Gastroesophageal sphincter (tissue), 4 donors: Measurements from ENCODE around the gene UBE2J2. TPM values are rescaled to one million over a fixed set of nuclear protein-coding genes. Genes with fewer than 3 reads are reported as not detected.

Source experiments
- ATAC-seq: fragments of 150-250 bp; one replicate; pipeline ENCODE4 v1.9.1; 2016; ENCODE audit warnings: mild to moderate bottlenecking, moderate library complexity
- H3K27ac ChIP-seq, 4 donors: fragments of 200-600 bp; sonication (generic) in 3 of 4; 1 replicate in 3 of 4; 2 replicates in 1 of 4; pipeline ENCODE4 v1.5.1; 2016 to 2019
- H3K27me3 ChIP-seq: fragments of 200-600 bp; sonication (generic); one replicate; pipeline ENCODE4 v1.5.1; 2019
- H3K36me3 ChIP-seq, 2 donors: fragments of 200-600 bp; sonication (generic); one replicate each; pipeline ENCODE4 v1.5.1; 2019; ENCODE audit warnings: control low read depth in 1 of 2
- H3K4me1 ChIP-seq, 3 donors: fragments of 200-600 bp; sonication (generic); 1 replicate in 2 of 3; 2 replicates in 1 of 3; pipeline ENCODE4 v1.5.1; 2016 to 2019; ENCODE audit warnings: control low read depth in 2 of 3
- H3K4me3 ChIP-seq, 2 donors: fragments of 200-600 bp; sonication (generic); one replicate each; pipeline ENCODE4 v1.5.1; 2019; ENCODE audit warnings: mild to moderate bottlenecking in 1 of 2, moderate library complexity in 1 of 2
- H3K9me3 ChIP-seq, 3 donors: fragments of 200-600 bp; sonication (generic); one replicate each; pipeline ENCODE4 v1.5.1; 2017 to 2019; ENCODE audit warnings: control low read depth in 2 of 3
- EP300 ChIP-seq: sonication (generic); formaldehyde crosslinking; IDR thresholded peaks from one replicate; pipeline ENCODE4 v1.6.1; 2017; ENCODE audit warnings: antibody characterized with exemption, mild to moderate bottlenecking
- POLR2A ChIP-seq, 2 donors: fragments of 450-650 bp; IDR thresholded peaks; one replicate each; pipeline ENCODE4 v1.6.1; 2017; ENCODE audit warnings: antibody characterized with exemption in 2 of 2, mild to moderate bottlenecking in 2 of 2, moderate library complexity in 1 of 2
- POLR2AphosphoS5 ChIP-seq: sonication (generic); formaldehyde crosslinking; IDR thresholded peaks from one replicate; pipeline ENCODE4 v1.6.1; 2017; ENCODE audit warnings: antibody characterized with exemption
- WGBS, 2 donors: methylation state at CpG; one replicate each; pipeline ENCODE4 v1.1.5; 2018; ENCODE audit warnings: low coverage in 1 of 2; 5-methylcytosine and 5-hydroxymethylcytosine counted together
- total RNA-seq, 4 donors: library from RNA; depleted of rRNA; stranded (reverse); fragments of >200 nt; gene quantifications; one replicate each; pipeline ENCODE4 v1.1.0, GENCODE V29; 2016
- TF ChIP-seq, protein P1 (sequence below), 4 experiments: fragments of 200-600 bp in 2 of 4; fragments of 450-650 bp in 2 of 4; sonication (generic) in 1 of 4; IDR thresholded peaks; one replicate each; pipeline ENCODE4 v1.5.1; 2017 to 2019; ENCODE audit warnings: antibody characterized with exemption in 4 of 4, mild to moderate bottlenecking in 2 of 4, moderate library complexity in 2 of 4

UBE2J2 gene
- total RNA-seq, 4 donors from 2014 or later, result 28.1 to 47.0 (median 37.9) TPM

DNA sequence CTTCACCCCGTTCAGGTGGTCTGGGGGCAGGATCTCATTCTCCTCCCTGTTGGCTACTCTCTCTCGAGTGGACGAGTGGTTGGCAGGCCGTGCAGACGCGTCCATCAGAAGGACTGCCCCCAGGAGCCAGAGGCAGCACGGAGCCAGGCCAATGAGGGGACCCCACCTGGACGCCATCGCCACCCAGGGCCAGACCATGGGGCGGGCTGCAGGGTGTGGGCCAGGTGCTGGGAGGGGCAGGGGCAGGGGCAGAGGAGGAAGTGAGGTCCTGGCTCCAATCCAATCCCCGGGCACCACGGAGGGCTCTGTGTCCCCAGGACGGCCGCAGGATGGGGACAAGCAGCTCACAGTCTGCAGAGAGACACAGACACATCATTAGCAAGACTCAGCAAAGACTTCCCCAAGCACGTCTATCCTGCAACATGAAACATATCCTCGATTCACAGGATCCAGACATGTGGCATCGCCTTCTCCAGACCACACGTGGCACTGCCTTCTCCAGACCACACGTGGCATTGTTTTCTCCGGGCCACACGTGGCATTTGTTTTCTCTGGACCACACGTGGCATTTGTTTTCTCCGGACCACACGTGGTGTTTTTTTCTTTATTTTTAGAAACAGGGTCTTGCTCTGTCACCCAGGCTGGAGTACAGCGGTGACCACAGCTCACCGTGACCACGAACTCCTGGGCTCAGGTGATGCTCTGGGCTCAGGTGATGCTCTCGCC lies 44.9 kb downstream of the UBE2J2 start:
- H3K4me1 ChIP-seq, result peaks cover 0 to 70% (median 23%) of the 10 kb centered on the region in 3 donors
- H3K36me3 ChIP-seq, result peaks cover 0 to 61% of the 10 kb centered on the region in 2 donors
- H3K9me3 ChIP-seq, result peaks cover 0 to 4% (median 0%) of the 10 kb centered on the region in 3 donors
- no peaks in the 10 kb centered on the region for H3K27me3 ChIP-seq
- H3K4me3 ChIP-seq, result no peak overlapping the region
- no peak for ATAC-seq
- 67 to 86% methylated on average over 3 to 11 of the region's 28 CpGs for WGBS, 2 donors
- H3K27ac ChIP-seq, result no peak overlapping the region
- TF ChIP-seq, protein P1, sequence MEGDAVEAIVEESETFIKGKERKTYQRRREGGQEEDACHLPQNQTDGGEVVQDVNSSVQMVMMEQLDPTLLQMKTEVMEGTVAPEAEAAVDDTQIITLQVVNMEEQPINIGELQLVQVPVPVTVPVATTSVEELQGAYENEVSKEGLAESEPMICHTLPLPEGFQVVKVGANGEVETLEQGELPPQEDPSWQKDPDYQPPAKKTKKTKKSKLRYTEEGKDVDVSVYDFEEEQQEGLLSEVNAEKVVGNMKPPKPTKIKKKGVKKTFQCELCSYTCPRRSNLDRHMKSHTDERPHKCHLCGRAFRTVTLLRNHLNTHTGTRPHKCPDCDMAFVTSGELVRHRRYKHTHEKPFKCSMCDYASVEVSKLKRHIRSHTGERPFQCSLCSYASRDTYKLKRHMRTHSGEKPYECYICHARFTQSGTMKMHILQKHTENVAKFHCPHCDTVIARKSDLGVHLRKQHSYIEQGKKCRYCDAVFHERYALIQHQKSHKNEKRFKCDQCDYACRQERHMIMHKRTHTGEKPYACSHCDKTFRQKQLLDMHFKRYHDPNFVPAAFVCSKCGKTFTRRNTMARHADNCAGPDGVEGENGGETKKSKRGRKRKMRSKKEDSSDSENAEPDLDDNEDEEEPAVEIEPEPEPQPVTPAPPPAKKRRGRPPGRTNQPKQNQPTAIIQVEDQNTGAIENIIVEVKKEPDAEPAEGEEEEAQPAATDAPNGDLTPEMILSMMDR (IDR thresholded peaks at IDR 0.05), result no peak
- no peak for TF ChIP-seq POLR2A (IDR thresholded peaks at IDR 0.05)
- no peak for TF ChIP-seq POLR2AphosphoS5
- no peak for TF ChIP-seq EP300

DNA sequence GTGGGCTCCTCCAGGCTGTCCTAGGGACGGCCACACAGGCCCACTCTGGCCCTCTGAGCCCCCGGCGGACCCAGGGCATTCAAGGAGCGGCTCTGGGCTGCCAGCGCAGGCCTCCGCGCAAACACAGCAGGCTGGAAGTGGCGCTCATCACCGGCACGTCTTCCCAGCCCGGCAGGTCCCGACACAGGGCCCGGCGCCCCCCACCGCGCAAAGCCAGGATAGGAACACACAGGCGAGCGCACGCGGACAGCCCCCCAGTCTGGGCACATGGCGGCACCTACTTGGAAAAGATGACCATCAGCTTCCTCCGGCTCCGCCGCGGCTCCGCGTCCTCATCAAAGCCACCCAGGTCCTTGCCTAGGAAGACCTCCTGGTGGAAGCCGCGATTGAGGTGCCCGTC lies 45.5 kb downstream of the UBE2J2 start:
- Histone ChIP-seq H3K4me3 (no peak overlapping the region), H3K27me3 (no peaks in the 10 kb centered on the region), H3K27ac (no peak overlapping the region), H3K9me3 (peaks cover 0 to 4% (median 0%) of the 10 kb centered on the region in 3 donors), H3K4me1 (peaks cover 0 to 64% (median 21%) of the 10 kb centered on the region in 3 donors), H3K36me3 (peaks cover 0 to 65% of the 10 kb centered on the region in 2 donors)
- ATAC-seq, result no peak
- TF ChIP-seq EP300, result no peak
- no peak for TF ChIP-seq POLR2A (IDR thresholded peaks at IDR 0.05)
- TF ChIP-seq POLR2AphosphoS5, result no peak
- TF ChIP-seq, protein P1 (IDR thresholded peaks at IDR 0.05), result no peak
- WGBS, 2 donors, result 97 to 100% methylated on average over 4 to 6 of the region's 30 CpGs

GRCh38 chr1:1227386-1227785 lies 46.3 kb downstream of the UBE2J2 start:
- Histone ChIP-seq H3K27ac (no peak overlapping the region), H3K27me3 (no peaks in the 10 kb centered on the region), H3K36me3 (peaks cover 0 to 73% of the 10 kb centered on the region in 2 donors), H3K9me3 (no peaks in the 10 kb centered on the region), H3K4me3 (no peak overlapping the region), H3K4me1 (peaks cover 0 to 56% (median 15%) of the 10 kb centered on the region in 3 donors)
- TF ChIP-seq, protein P1 (IDR thresholded peaks at IDR 0.05), result no peak
- no peak for TF ChIP-seq EP300
- TF ChIP-seq POLR2A (IDR thresholded peaks at IDR 0.05), result no peak
- TF ChIP-seq POLR2AphosphoS5, result no peak
- no peak for ATAC-seq
- no CpG with 5 or more reads among the region's 25 CpGs for WGBS, 2 donors

DNA sequence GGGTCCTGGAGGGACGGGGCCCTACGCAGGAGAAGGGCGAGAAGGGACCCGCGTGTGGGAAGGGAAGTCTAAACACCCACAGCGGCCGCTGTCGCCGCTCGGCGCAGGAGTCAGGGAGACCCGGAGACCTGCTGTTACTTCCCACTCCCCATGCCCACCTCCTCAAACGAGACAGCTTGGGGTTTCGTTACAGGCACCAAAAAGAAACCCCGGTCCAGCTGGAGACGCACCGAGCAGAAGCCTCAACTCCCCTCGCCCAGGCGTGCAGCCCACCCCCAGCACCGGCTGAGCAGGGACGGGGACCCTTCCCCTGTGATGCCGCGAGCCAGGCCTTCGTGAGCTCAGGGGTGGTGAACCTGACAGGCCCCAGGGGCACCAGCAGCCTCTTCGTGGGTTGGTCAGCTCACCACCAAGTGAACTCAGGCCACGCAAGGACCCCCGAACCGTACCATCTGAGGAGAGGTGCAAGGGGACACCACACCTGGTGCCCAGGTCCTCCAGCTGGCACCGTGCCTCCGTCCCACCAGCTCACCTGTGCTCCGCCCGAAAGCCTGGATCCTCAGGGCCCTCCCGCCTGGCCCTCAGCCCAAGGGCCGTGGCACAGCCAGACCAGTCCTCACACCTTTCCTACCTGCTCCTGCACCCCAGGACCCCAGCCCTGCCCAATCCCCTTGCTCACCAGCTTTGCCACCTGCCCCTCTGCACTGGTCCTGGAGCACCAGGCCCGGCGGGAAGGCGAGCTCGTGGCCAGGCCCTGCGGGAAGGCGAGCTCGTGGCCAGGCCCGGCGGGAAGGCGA lies 46.9 kb downstream of the UBE2J2 start:
- H3K4me1 ChIP-seq, result peaks cover 0 to 56% (median 15%) of the 10 kb centered on the region in 3 donors
- TF ChIP-seq POLR2AphosphoS5 (no peak), POLR2A (IDR thresholded peaks at IDR 0.05) (no peak), EP300 (no peak)
- TF ChIP-seq, protein P1 (IDR thresholded peaks at IDR 0.05), result no peak
- no peaks in the 10 kb centered on the region for H3K9me3 ChIP-seq
- peaks cover 0 to 80% of the 10 kb centered on the region in 2 donors for H3K36me3 ChIP-seq
- WGBS, 2 donors, result 78% methylated on average over 4 of the region's 44 CpGs; no CpG with 5 or more reads in 1 of the 2 donors
- no peak for ATAC-seq
- no peaks in the 10 kb centered on the region for H3K27me3 ChIP-seq
- H3K27ac ChIP-seq, result no peak overlapping the region
- H3K4me3 ChIP-seq, result no peak overlapping the region
